Activated CD4-positive, alpha-beta T cell treated with anti-CD3 and anti-CD28 coated beads, Interleukin-2, amount 10 ng/mL, durations not matched to agents 7 days and 5 days (primary cell): ENCODE measurements around the gene NASP. TPM values are rescaled to one million over a fixed set of nuclear protein-coding genes. Genes with fewer than 3 reads are reported as not detected.

Experiments used
- CTCF ChIA-PET: fragments of 350-600 bp; sonication (Branson Sonifier 250); formaldehyde crosslinking; loops from one replicate; lab custom pipeline; 2021; ENCODE audit warnings: antibody characterized with exemption; lab: Charles Lee
- POLR2A ChIA-PET: fragments of 350-600 bp; sonication (Branson Sonifier 250); formaldehyde crosslinking; loops from one replicate; lab custom pipeline; 2021; ENCODE audit warnings: antibody characterized with exemption; lab: Charles Lee
- DNase-seq: peaks from one replicate; pipeline ENCODE4 v3.0.0-alpha.2; 2020
- H3K27ac Mint-ChIP-seq: one replicate; pipeline ENCODE4 v1.8.0; 2021; ENCODE audit warnings: mild to moderate bottlenecking, moderate library complexity, mixed read lengths
- H3K27me3 Mint-ChIP-seq: one replicate; pipeline ENCODE4 v1.8.0; 2021; ENCODE audit warnings: mixed read lengths
- H3K36me3 Mint-ChIP-seq: one replicate; pipeline ENCODE4 v1.8.0; 2021; ENCODE audit warnings: low read depth, mixed read lengths
- H3K4me1 Mint-ChIP-seq: one replicate; pipeline ENCODE4 v1.8.0; 2021; ENCODE audit warnings: mixed read lengths
- H3K4me3 Mint-ChIP-seq: one replicate; pipeline ENCODE4 v1.8.0; 2021; ENCODE audit warnings: mild to moderate bottlenecking, moderate library complexity, mixed read lengths
- H3K9me3 Mint-ChIP-seq: one replicate; pipeline ENCODE4 v1.8.0; 2021; ENCODE audit warnings: mixed read lengths
- total RNA-seq, 2 experiments: library from RNA; stranded (reverse); gene quantifications; one replicate each; pipeline ENCODE4 v1.2.3, GENCODE V29; 2021

NASP gene
- total RNA-seq, 2 experiments from 2014 or later, result 193 to 198 TPM

- no peak overlapping the region for H3K4me3 Mint-ChIP-seq
- no peaks in the 10 kb centered on the region for H3K9me3 Mint-ChIP-seq
- no peak for DNase-seq
- POLR2A ChIA-PET, result no interaction called here
- H3K27me3 Mint-ChIP-seq, result no peaks in the 10 kb centered on the region
- peaks cover 63% of the 10 kb centered on the region for H3K36me3 Mint-ChIP-seq
- CTCF ChIA-PET, result no interaction called here
- peaks cover 29% of the 10 kb centered on the region for H3K4me1 Mint-ChIP-seq
- H3K27ac Mint-ChIP-seq, result no peak overlapping the region
Observed at GRCh38 chr1:45607404-45608074, 23.7 kb downstream of the NASP start.

GRCh38 chr1:45608175-45609156 lies 24.6 kb downstream of the NASP start:
- no peaks in the 10 kb centered on the region for H3K9me3 Mint-ChIP-seq
- peak overlapping the region; percentile 44 for H3K27ac Mint-ChIP-seq
- POLR2A ChIA-PET, result no interaction called here
- H3K4me1 Mint-ChIP-seq, result peaks cover 29% of the 10 kb centered on the region
- CTCF ChIA-PET, result no interaction called here
- H3K27me3 Mint-ChIP-seq, result no peaks in the 10 kb centered on the region
- no peak for DNase-seq
- H3K36me3 Mint-ChIP-seq, result peaks cover 65% of the 10 kb centered on the region
- no peak overlapping the region for H3K4me3 Mint-ChIP-seq

DNA sequence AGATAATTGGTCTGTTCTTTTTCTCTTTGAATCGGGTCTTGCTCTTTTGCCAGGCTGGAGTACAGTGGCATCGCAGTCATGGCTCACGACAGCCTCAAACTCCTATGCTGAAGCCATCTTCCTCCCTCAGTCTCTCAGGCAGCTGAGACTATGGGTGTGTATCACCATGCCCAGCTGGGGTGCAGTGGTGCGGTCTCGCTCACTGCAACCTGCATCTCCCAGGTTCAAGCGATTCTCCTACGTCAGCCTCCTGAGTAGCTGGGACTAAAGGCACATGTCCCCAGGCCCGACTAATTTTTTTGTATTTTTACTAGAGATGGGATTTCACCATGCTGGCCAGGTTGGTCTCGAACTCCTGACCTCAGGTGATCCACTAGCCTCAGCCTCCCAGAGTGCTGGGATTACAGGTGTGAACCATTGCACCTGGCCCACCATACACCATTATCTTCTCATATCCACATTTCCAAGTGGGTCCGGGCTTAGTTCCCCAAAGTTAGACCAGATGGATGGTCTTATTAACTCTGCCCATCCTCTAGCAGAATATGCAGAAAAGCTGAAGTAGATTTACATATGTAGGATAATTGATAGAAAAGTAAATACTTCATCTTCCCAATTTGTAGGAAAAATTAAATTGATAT lies 26.9 kb downstream of the NASP start:
- H3K4me3 Mint-ChIP-seq, result no peak overlapping the region
- H3K36me3 Mint-ChIP-seq, result peaks cover 68% of the 10 kb centered on the region
- no peak for DNase-seq
- no peaks in the 10 kb centered on the region for H3K27me3 Mint-ChIP-seq
- H3K9me3 Mint-ChIP-seq, result no peaks in the 10 kb centered on the region
- POLR2A ChIA-PET, result no interaction called here
- peak overlapping the region; percentile 57 for H3K27ac Mint-ChIP-seq
- peaks cover 22% of the 10 kb centered on the region for H3K4me1 Mint-ChIP-seq
- CTCF ChIA-PET, result interaction anchor here (0.6 kb wide), 2 partner anchors 10 to 45 kb away, joined by 3 to 6 read pairs; no protein-coding TSS in a partner anchor

- Mint-ChIP-seq H3K27me3 (no peaks in the 10 kb centered on the region), H3K27ac (no peak overlapping the region), H3K4me3 (no peak overlapping the region), H3K9me3 (no peaks in the 10 kb centered on the region), H3K4me1 (peaks cover 5% of the 10 kb centered on the region), H3K36me3 (peaks cover 64% of the 10 kb centered on the region)
- ChIA-PET POLR2A (no interaction called here), CTCF (interaction anchor here (0.9 to 1.5 kb wide), 2 partner anchors 16 to 20 kb away, joined by 3 to 5 read pairs; no protein-coding TSS in a partner anchor)
- no peak for DNase-seq
Observed at GRCh38 chr1:45612941-45613579, 29.2 kb downstream of the NASP start.

DNA sequence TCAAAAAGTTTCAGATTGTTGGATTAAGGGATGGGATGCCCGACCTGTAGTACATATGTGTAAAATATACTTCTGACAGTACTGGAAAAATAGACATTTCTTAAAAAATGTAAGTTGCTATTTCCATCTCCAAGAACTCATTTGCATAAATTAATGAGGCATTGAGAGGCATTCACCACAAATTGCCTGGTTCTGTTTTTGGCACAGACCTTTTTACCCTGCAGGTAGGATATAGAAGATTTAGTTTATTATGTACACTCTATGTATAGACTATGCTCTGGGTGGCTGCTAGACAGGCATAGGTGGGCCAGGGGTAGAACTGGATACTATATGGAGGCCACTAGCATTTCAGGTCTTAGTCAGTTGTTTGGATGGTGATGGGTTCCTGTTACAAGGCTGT lies 32.0 kb downstream of the NASP start:
- Mint-ChIP-seq H3K4me3 (no peak overlapping the region), H3K9me3 (no peaks in the 10 kb centered on the region), H3K27me3 (no peaks in the 10 kb centered on the region), H3K36me3 (peaks cover 50% of the 10 kb centered on the region), H3K27ac (no peak overlapping the region), H3K4me1 (no peaks in the 10 kb centered on the region)
- CTCF ChIA-PET, result no interaction called here
- DNase-seq, result no peak
- POLR2A ChIA-PET, result no interaction called here

- no peaks in the 10 kb centered on the region for H3K27me3 Mint-ChIP-seq
- peaks cover 43% of the 10 kb centered on the region for H3K36me3 Mint-ChIP-seq
- H3K4me1 Mint-ChIP-seq, result no peaks in the 10 kb centered on the region
- no peak for DNase-seq
- no peak overlapping the region for H3K27ac Mint-ChIP-seq
- ChIA-PET POLR2A (no interaction called here), CTCF (no interaction called here)
- H3K4me3 Mint-ChIP-seq, result no peak overlapping the region
- no peaks in the 10 kb centered on the region for H3K9me3 Mint-ChIP-seq
Observed at GRCh38 chr1:45617618-45618017, 33.8 kb downstream of the NASP start.

DNA sequence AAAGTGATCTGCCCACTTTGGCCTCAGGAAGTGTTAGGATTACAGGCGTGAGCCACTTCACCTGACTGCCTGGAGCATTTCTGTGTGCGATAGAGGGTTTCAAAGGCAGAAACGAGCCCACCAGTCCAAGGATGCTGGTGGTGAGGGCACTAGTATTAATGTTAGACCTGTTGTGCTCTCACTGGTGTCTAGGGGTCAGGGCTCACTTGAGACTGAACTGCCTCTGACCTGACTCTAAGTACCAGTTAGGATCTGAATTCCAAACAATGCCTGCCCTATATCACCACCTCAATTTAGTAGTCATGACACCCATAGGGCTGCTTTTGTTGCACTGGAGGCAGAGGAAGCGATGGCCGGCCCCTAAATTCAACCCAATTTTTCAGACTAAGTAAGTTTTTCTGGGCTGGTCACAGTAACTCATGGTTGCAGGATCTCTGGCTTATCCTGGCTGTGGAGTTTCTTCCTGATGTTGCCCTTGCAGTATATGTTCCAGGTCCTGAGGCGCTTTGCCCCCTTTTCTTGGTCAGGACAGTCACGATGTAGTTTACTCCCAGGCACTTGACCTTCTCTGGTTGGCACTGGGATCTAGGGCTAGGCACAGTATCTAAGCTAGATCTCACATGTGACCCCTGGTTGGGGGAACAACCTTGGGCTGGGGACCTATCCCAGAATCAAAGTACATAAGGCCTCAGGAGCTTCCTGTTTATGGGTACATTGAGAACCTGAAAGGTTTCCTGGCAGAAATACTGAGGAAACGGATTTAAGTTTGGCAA lies 35.5 kb downstream of the NASP start:
- DNase-seq, result no peak
- Mint-ChIP-seq H3K27ac (peak overlapping the region; percentile 74), H3K4me3 (no peak overlapping the region), H3K27me3 (no peaks in the 10 kb centered on the region), H3K36me3 (peaks cover 43% of the 10 kb centered on the region), H3K9me3 (no peaks in the 10 kb centered on the region), H3K4me1 (no peaks in the 10 kb centered on the region)
- ChIA-PET POLR2A (interaction anchor here (0.7 kb wide), 1 partner anchor 36 kb away, joined by 3 read pairs; no protein-coding TSS in a partner anchor), CTCF (interaction anchor here (1.3 kb wide), 1 partner anchor 10 kb away, joined by 3 read pairs; no protein-coding TSS in a partner anchor)

DNA sequence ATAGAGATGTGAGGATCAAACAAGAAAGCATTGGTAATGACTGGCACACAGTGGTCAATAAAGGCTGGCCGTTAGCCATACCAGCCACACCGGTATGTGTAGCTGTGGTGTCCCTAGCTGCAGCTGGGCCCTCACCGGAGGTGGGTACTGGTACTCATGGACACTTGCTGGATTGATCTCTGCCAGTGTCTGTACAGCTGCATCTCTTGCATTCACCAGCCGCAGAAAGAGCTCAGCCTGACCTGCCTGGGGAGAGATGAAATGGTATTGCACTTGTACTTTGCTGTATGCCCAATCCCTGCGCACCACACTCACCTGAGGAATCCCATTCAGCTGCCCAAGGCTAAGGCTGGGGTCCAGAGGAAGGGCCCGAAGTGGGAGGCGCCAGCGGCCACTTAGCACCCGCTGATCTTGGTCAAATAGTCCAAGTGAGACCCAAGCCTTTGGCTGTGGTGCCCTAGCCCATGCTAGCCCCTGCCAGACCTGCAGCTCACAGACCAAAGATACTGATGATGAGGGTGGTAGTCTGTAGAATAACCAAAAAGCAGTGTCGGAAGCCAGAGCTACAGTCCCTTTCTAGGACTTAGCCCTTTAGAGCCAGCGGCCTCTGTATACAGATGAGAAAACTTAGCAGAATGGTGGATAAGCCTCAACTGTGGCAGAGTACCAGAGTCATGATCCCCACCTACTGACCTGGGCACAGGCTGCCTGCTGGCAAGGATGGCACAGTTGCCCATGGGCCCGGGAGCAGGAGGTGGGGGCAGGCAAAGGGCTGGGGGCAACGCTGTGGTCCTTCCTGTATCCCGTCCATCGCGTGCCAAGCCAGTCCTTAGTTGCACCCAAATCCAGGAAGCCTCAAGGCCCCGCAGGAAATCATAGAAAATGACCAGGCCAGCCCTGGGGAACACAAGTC lies 37.0 kb downstream of the NASP start:
- no peaks in the 10 kb centered on the region for H3K4me1 Mint-ChIP-seq
- no peaks in the 10 kb centered on the region for H3K27me3 Mint-ChIP-seq
- CTCF ChIA-PET, result interaction anchor here (0.6 kb wide), 1 partner anchor 10 kb away, joined by 6 read pairs; no protein-coding TSS in a partner anchor
- H3K27ac Mint-ChIP-seq, result peak overlapping the region; percentile 37
- POLR2A ChIA-PET, result no interaction called here
- no peak overlapping the region for H3K4me3 Mint-ChIP-seq
- H3K36me3 Mint-ChIP-seq, result peaks cover 39% of the 10 kb centered on the region
- DNase-seq, result no peak
- H3K9me3 Mint-ChIP-seq, result no peaks in the 10 kb centered on the region

GRCh38 chr1:45621501-45621836 lies 37.6 kb downstream of the NASP start:
- Mint-ChIP-seq H3K36me3 (peaks cover 33% of the 10 kb centered on the region), H3K27me3 (no peaks in the 10 kb centered on the region), H3K9me3 (no peaks in the 10 kb centered on the region), H3K4me1 (no peaks in the 10 kb centered on the region), H3K27ac (peak overlapping the region; percentile 25), H3K4me3 (no peak overlapping the region)
- DNase-seq, result no peak
- CTCF ChIA-PET, result interaction anchor here (0.6 kb wide), 1 partner anchor 10 kb away, joined by 6 read pairs; no protein-coding TSS in a partner anchor
- POLR2A ChIA-PET, result no interaction called here

DNA sequence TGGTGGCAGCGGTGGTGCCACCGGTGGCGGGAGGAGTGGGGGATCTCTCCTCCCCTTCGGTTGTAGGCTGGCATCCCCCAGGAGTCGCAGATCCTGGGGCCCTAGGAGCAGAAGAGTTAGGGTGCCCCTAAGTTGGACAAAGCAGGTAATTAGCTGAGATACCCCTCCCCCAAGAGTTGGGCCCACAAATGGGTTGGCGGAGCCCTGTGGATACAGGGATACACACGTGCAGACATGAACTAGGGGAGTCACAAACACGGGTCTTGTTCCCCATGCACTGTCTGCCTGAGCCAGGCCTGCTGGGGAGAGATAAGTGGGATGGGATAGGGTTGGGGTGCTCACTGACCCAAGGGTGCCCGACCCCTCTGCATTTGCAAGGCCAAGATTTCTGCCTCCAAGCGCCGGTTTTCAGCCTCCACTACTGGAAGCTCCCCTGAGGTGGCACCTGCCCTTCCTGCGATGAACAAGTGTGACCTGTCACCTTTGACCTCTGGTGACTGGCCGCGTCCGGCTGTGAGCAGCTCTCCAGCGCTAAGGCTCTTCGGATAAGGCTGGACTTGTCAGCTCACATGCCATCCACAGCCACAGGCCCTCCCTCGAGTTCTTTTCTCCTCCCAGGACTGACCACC lies 38.2 kb downstream of the NASP start:
- POLR2A ChIA-PET, result no interaction called here
- H3K27me3 Mint-ChIP-seq, result no peaks in the 10 kb centered on the region
- no peak overlapping the region for H3K27ac Mint-ChIP-seq
- no peaks in the 10 kb centered on the region for H3K9me3 Mint-ChIP-seq
- no peak for DNase-seq
- no peaks in the 10 kb centered on the region for H3K4me1 Mint-ChIP-seq
- no peak overlapping the region for H3K4me3 Mint-ChIP-seq
- CTCF ChIA-PET, result no interaction called here
- peaks cover 32% of the 10 kb centered on the region for H3K36me3 Mint-ChIP-seq
